ENCODE measurements around the gene EXOSC1. TPM values are rescaled to one million over a fixed set of nuclear protein-coding genes. Genes with fewer than 3 reads are reported as not detected.

Gene EXOSC1
- total and polyA plus RNA-seq, 4 donors, result 28.7 to 60.3 (median 30.8) TPM

DNA sequence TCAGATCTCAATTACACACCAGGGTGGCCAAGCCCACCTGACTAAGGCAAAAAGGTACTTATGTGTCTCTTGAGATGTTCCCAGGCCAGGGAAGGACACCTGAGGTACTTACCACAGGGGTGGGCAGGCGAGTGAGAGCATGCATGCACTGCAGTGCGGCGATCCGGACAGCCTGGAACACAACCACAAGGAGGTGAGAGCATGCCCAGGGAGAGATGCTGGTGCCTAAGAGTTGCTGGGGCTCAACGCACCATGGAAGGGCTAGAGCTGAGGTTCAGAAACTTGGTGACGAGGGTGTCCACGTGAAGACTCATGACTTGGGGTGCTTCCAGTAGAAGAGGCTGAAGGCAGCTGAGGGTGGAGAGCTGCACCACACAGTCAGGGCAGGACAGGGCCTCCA, 13.3 kb upstream of the EXOSC1 start:
- Histone ChIP-seq H3K4me1 (ENCODE audit: control insufficient read depth in 5 of 5, insufficient read depth in 5 of 5, low read length in 5 of 5) (no peaks in the 10 kb centered on the region), H3K4me3 (no peak overlapping the region), H3K27ac (ENCODE audit: low read depth in 1 of 2, low read length in 1 of 2) (no peak overlapping the region), H3K36me3 (ENCODE audit: control insufficient read depth in 4 of 4, insufficient read depth in 4 of 4, low read length in 4 of 4) (peaks cover 43 to 74% (median 68%) of the 10 kb centered on the region in 4 donors), H3K27me3 (ENCODE audit: control insufficient read depth in 3 of 3, insufficient read depth in 3 of 3, low read length in 2 of 3) (no peaks in the 10 kb centered on the region), H3K9ac (ENCODE audit: insufficient read depth in 1 of 2, low read length in 2 of 2) (no peak overlapping the region), H3K9me3 (ENCODE audit: control insufficient read depth in 4 of 4, insufficient read depth in 3 of 4, low read length in 3 of 4) (no peaks in the 10 kb centered on the region)
- 93 to 98% methylated on average over 7 of the region's 7 CpGs for WGBS, 2 donors
- DNase-seq (no peak), ATAC-seq (ENCODE audit: insufficient read depth, low FRiP score) (no peak)
- TF ChIP-seq, protein P1, sequence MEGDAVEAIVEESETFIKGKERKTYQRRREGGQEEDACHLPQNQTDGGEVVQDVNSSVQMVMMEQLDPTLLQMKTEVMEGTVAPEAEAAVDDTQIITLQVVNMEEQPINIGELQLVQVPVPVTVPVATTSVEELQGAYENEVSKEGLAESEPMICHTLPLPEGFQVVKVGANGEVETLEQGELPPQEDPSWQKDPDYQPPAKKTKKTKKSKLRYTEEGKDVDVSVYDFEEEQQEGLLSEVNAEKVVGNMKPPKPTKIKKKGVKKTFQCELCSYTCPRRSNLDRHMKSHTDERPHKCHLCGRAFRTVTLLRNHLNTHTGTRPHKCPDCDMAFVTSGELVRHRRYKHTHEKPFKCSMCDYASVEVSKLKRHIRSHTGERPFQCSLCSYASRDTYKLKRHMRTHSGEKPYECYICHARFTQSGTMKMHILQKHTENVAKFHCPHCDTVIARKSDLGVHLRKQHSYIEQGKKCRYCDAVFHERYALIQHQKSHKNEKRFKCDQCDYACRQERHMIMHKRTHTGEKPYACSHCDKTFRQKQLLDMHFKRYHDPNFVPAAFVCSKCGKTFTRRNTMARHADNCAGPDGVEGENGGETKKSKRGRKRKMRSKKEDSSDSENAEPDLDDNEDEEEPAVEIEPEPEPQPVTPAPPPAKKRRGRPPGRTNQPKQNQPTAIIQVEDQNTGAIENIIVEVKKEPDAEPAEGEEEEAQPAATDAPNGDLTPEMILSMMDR (IDR thresholded peaks at IDR 0.05; ENCODE audit: control extremely low read depth, extremely low read depth), result no peak

DNA sequence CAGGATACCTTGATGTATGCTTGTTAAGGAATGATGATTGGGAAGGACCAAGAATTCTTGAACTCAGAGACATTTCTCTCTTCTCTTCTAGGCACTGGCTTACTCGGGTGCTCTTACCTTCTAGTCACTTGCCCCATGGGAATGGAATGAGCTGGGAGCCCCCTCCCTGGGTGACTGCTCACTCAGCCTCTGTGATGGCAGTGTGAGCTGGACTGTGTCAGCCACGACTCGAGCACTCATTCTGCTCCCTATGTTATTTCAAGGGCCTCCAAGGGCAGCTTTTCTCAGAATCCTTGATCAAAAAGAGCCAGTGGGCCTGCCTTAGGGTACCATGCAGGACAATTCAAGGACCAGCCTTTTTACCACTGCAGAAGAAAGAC, 10.9 kb upstream of the EXOSC1 start:
- H3K9ac ChIP-seq (ENCODE audit: insufficient read depth in 1 of 2, low read length in 2 of 2), result no peak overlapping the region
- H3K36me3 ChIP-seq (ENCODE audit: control insufficient read depth in 4 of 4, insufficient read depth in 4 of 4, low read length in 4 of 4), result peaks cover 37 to 72% (median 60%) of the 10 kb centered on the region in 4 donors
- ATAC-seq (ENCODE audit: insufficient read depth, low FRiP score) (no peak), DNase-seq (no peak)
- H3K27me3 ChIP-seq (ENCODE audit: control insufficient read depth in 3 of 3, insufficient read depth in 3 of 3, low read length in 2 of 3), result no peaks in the 10 kb centered on the region
- peaks cover 0 to 2% (median 0%) of the 10 kb centered on the region in 5 donors for H3K4me1 ChIP-seq (ENCODE audit: control insufficient read depth in 5 of 5, insufficient read depth in 5 of 5, low read length in 5 of 5)
- no peak overlapping the region for H3K27ac ChIP-seq (ENCODE audit: low read depth in 1 of 2, low read length in 1 of 2)
- TF ChIP-seq, protein P1 (IDR thresholded peaks at IDR 0.05; ENCODE audit: control extremely low read depth, extremely low read depth), result no peak
- H3K9me3 ChIP-seq (ENCODE audit: control insufficient read depth in 4 of 4, insufficient read depth in 3 of 4, low read length in 3 of 4), result no peaks in the 10 kb centered on the region
- no peak overlapping the region for H3K4me3 ChIP-seq
- 72 to 93% methylated on average over 3 of the region's 3 CpGs for WGBS, 2 donors

DNA sequence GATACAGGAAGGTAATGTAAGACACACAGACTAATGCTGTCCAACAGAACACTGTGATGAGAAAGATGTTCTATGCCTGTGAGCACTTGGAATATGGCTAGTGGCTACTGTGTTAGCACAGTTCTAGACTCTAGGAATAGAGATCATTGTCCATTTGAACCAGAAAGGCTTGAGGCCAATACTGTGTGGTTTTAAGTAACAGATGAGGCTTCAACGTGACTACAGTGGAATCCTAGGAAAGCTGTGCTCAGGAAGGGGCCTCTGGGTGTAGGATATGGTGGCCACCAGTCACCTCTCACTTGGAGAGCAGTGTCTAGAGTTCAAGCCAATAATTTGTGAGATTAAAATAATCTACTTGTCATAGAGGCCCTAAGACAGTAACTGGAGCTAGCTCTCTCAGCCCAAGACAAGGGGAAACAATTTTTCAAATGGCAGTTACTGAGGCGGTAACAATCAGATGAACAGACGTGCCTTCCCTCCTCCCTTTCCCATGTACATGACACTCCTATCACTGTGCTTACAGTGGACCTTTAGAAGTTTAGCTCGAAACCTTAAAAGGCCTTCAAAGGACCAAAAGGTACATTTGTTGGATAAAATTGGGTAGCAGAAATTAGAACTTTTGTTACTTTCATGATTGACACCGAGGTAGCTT, 10.4 kb upstream of the EXOSC1 start:
- Histone ChIP-seq H3K9me3 (ENCODE audit: control insufficient read depth in 4 of 4, insufficient read depth in 3 of 4, low read length in 3 of 4) (no peaks in the 10 kb centered on the region), H3K36me3 (ENCODE audit: control insufficient read depth in 4 of 4, insufficient read depth in 4 of 4, low read length in 4 of 4) (peaks cover 32 to 72% (median 57%) of the 10 kb centered on the region in 4 donors), H3K4me3 (no peak overlapping the region), H3K27ac (ENCODE audit: low read depth in 1 of 2, low read length in 1 of 2) (no peak overlapping the region), H3K27me3 (ENCODE audit: control insufficient read depth in 3 of 3, insufficient read depth in 3 of 3, low read length in 2 of 3) (no peaks in the 10 kb centered on the region), H3K4me1 (ENCODE audit: control insufficient read depth in 5 of 5, insufficient read depth in 5 of 5, low read length in 5 of 5) (peaks cover 0 to 3% (median 0%) of the 10 kb centered on the region in 5 donors), H3K9ac (ENCODE audit: insufficient read depth in 1 of 2, low read length in 2 of 2) (no peak overlapping the region)
- TF ChIP-seq, protein P1 (IDR thresholded peaks at IDR 0.05; ENCODE audit: control extremely low read depth, extremely low read depth), result no peak
- ATAC-seq (ENCODE audit: insufficient read depth, low FRiP score) (no peak), DNase-seq (no peak)
- 68 to 81% methylated on average over 5 of the region's 5 CpGs for WGBS, 2 donors
